Inferior parietal cortex (tissue), 1 donor: ENCODE results near the gene MKKS.
A peak's percentile ranks its signal among the peaks of the same experiment; 100 is the strongest.
"Not testable (repeated sequence)": the region's sequence is repeated elsewhere in the genome, so short reads cannot be mapped to it uniquely, and the experiment has no call there.

Source experiments
- DNase-seq: peaks from one replicate; pipeline ENCODE4 v3.0.0-alpha.2; 2016; ENCODE audit errors: extremely low spot score

Gene MKKS

GRCh38 chr20:10449270-10449669 is 15.2 kb upstream of the MKKS start:
- DNase-seq = no peak

- no peak for DNase-seq
Observed at GRCh38 chr20:10448270-10449156, 14.5 kb upstream of the MKKS start.

GRCh38 chr20:10447028-10447427 is 13.0 kb upstream of the MKKS start:
- no peak for DNase-seq

GRCh38 chr20:10445758-10446157 is 11.7 kb upstream of the MKKS start:
- no peak for DNase-seq

GRCh38 chr20:10443936-10444335 is 9.9 kb upstream of the MKKS start:
- no peak for DNase-seq

GRCh38 chr20:10438217-10438616 is 4.2 kb upstream of the MKKS start:
- DNase-seq = no peak

GRCh38 chr20:10436053-10436699 is 2.2 kb upstream of the MKKS start:
- no peak for DNase-seq

- peak; percentile 98 for DNase-seq
Observed at GRCh38 chr20:10434832-10435812, 1.1 kb upstream of the MKKS start, which contains the start of gene SLX4IP. Gene SLX4IP (plus strand): TSS chr20:10435305. CDS start chr20:10458205, 22,900 bp downstream.

GRCh38 chr20:10434467-10434831 is 427 bp upstream of the MKKS start:
- DNase-seq = peak; percentile 100

- DNase-seq = no peak
Observed at GRCh38 chr20:10433014-10433622, 904 bp downstream of the MKKS start.

GRCh38 chr20:10432079-10432478 is 1.9 kb downstream of the MKKS start:
- DNase-seq = no peak

- DNase-seq = no peak
Observed at GRCh38 chr20:10430704-10431103, 3.3 kb downstream of the MKKS start.

- DNase-seq = no peak
Observed at GRCh38 chr20:10430000-10430466, 4.0 kb downstream of the MKKS start.

- no peak for DNase-seq
Observed at GRCh38 chr20:10429443-10429981, 4.5 kb downstream of the MKKS start.

- no peak for DNase-seq
Observed at GRCh38 chr20:10428008-10428407, 6.0 kb downstream of the MKKS start.

GRCh38 chr20:10427060-10427692 is 6.8 kb downstream of the MKKS start:
- DNase-seq = peak; percentile 82

- no peak for DNase-seq
Observed at GRCh38 chr20:10423735-10424134, 10.3 kb downstream of the MKKS start.

GRCh38 chr20:10419550-10420133 is 14.4 kb downstream of the MKKS start:
- DNase-seq = no peak

- DNase-seq = not testable (repeated sequence)
Observed at GRCh38 chr20:10417218-10417617, 16.8 kb downstream of the MKKS start.

- no peak for DNase-seq
Observed at GRCh38 chr20:10415013-10415650, 18.9 kb downstream of the MKKS start.
